T-helper 1 cell treated with Interleukin-12 subunit alpha and Interleukin-12 subunit beta and Interleukin-4 antibody, amounts not matched to agents 30 ng/mL and 1 ng/mL, for 36 hours (primary cell): ENCODE measurements around the gene UROC1. TPM values are rescaled to one million over a fixed set of nuclear protein-coding genes. Genes with fewer than 3 reads are reported as not detected.

Experiments used
- intact Hi-C: fragments of 100-400 bp; cut with micrococcal nuclease; formaldehyde crosslinking; loops from one replicate; pipeline ENCODE4 v1.15.1; 2024
- total RNA-seq: library from RNA; stranded (reverse); gene quantifications from 2 replicates; pipeline ENCODE4 v1.2.3, GENCODE V29; 2022

UROC1 gene
- total RNA-seq, 1 donor from 2014 or later: not detected

DNA sequence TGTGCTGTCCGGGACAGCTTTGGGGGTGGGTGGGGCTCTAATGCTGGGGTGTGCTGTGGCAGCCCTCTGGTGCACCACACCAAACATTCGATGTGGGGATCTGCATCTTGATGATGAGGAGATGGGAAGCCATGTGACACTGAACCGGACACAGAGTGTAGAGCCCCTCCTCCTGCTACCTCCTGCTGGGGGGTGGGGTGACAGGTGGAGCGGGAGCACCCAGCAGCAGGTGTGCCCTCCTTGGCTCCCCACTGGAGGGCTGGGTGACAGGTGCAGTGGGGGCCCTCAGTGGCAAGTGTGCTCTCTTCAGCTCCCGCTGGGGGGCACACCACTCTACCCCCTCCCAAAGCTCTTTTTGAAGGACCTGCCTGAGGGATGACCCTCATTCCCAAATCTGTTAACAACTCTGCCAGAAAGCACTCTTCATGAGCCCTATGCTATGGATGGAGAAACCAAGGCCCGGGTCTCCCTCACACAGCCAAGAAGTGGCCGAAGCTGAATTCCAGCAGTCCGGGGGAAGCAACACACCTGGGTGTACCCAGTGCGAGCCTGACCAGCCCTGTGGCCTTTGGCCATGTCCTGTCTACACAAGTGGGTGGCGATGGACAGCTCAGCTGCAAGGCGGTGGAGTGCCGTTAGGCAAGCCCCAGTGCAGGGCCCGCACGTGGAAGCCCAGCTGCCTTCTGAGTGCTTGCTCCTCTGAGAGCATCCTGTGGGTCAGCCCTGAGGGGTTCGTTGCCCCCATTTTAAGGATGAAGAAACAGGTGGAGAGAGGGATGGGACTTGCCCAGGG lies 609 bp upstream of the UROC1 start:
- intact Hi-C loops: no loop called here

DNA sequence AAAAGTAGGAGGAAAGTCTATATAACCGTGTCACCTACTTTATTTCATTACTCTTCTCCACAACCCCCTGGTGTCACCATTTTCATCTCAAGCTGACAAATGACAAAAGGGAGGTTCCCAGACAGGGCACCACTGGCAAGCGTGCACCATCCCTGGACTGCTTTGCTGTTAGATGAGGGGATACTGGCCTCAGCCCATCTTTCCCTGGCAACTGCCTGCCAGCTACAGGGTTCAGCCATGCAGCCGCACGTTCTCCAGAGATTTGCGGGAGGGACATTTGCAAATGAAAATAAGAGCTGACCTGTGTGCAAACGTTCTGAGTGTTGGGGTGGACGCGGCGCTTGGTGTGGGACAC lies 660 bp downstream of the UROC1 start:
- intact Hi-C loops: no loop called here

DNA sequence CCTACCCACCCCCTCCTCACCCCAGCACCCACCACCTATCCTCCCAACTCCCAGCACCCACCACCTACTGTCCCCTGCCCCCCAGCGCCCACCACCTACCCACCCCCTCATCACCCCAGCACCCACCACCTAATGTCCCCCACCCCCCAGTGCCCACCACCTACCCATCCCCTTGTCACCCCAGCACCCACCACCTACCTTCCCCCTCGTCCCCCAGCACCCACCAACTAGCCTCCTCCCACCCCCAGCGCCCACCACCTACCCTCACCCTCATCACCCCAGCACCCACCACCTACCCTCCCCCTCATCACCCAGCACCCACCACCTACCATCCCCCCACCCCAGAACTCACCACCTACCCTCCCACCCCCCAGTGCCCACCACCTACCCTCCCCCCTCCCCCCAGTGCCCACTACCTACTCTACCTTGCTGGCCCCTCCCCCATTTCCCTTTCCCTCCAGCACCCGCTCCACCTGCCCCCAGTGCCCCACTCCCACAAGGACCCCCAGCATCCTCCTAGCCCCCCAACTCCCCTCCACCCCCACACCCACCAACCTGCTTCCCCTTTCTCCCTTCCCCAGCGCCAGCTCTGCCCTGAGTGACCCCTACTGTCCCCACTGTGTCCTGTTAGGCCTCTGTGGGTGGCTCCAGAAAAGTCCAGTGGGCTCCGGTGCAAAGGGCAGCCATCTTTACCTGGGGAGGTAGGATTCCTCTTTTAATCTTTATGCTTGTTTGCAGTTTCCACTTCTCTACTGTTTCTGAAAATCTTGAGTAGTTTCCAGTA lies 1.2 kb downstream of the UROC1 start:
- intact Hi-C loops: no loop called here

DNA sequence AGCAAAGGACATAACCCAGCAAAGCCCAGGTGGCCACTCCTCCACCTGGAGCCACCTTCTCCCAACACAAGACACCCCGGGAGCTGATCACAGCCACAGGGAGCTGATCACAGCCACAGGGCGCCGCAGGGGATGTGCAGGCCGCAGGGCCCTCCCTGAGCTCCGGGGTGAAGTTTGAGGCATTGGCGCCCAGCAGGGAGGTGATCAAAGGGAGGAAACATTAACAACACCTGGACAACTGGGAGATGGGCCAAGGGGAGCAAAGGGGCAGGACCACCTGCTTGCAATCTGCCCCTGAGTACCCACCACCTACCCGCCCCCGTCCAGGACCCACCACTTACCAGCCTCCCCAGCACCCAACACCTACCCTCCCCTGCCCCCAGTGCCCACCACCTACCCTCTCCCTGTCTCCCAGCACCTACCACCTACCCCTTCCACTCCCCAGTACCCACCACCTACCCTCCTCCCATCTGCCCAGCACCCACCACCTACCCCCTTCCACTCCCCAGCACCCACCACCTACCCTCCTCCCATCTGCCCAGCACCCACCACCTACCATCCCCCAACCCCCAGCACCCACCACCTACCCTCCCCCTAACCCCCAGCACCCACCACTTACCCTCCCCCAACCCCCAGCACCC lies 2.4 kb downstream of the UROC1 start:
- intact Hi-C loops: no loop called here

- intact Hi-C loops: no loop called here
These were observed 3.4 kb downstream of the UROC1 start for GRCh38 chr3:126514161-126514560.

DNA sequence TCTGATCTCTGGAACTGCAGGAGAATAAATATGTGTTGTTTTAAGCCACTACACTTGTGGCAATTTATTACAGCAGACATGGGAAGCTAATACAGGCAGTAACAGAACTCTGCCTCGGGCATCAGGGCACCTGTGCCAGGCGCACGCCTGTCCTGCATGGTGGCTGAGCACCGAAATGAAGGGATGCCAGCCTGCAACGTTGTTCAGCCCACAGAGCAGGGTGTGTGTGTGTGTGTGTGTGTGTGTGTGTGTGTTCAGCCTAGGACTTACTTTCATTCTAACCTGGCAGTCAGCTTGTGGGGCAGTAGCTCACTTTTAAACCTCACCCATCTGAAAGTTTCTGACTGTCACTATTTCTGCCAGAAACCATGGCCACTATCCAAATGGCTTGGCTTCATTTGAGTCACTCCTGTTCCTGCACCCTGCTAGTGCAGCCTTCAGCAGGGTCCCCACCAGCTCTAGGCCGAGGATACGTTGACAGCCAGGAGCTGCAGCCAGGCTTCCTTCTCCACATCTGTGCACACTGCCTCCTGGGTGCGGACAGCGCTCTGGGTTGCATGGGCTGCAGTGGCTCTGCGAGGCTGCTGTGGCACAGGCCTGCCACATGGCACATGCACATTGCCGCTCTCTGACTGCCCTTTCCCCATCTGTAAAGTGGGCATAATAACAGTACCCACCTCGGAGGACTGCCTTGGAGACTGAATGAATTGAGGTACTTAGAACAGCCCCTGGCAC lies 4.5 kb downstream of the UROC1 start:
- intact Hi-C loops: no loop called here

DNA sequence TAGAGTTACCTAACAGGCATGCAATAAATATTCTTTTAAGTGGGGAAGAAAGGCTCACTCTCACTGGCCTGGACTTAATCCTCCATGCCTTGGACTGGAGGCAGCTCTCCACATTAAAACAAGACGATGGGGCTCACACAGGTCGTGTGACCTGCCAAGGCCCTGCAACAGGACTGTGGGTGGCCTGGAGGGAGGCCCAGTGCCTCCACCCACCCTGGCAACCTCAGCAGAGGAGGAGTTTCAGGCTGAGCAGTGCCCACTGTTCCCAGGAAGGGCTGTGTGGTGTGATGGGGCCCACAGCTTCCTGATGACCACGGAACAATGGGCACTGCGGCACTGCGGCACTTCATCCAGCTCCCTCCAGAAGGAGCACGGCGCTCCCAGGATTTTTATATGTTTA lies 5.5 kb downstream of the UROC1 start:
- intact Hi-C loops: no loop called here

DNA sequence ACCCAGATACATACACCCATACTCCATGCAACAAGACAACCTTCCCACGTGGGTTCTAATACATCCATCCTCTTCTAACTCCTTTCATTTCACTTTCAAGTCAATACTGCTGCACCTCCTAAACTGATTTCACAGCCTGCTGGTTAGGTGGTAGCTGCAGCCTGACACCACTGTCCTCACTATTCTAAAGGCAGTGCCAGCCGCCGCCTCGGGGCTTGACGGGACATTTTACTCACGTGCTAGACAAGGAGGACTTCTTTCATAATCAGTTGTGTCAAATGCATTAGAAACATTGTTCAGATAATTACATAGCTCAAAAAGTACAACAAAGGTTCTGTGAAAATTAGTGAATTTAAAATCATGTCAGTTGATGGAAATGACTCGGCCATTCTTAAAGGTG lies 6.3 kb downstream of the UROC1 start:
- intact Hi-C loops: no loop called here

- intact Hi-C loops: no loop called here
These were observed 7.2 kb downstream of the UROC1 start for GRCh38 chr3:126510308-126510910.

DNA sequence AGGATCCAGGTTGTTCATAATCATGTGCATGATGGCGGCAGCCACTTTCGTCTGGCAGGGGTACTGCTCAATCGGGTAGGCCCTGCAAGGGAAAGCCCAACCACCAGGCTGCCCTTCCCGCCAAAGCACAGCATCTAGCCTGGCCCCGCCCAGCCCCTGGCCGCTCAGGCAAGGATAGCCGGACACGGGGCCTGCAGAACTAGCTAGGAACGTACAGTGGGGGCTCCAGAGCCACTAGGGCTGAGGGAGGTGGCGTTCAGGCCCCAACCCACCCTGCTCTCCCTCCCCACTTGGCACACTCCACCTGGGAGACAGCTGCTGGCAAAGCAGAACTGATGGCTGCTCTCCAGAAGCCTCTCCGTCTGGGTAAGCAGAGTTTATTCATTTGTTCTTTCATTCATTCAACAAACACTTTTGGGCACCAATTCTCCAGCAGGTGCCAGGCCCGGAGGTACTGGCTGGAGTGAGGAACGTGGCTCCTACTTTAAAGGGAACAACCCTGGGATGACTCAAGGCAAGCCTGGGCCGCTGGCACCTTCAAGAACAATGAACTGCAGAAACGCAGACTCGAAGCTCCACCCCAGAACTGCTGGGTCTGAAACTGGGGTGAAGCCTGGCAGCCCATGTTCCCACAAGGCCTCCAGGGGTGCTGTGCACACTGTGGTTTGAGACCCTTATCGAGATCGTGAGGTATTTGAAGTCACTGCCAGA lies 7.8 kb downstream of the UROC1 start:
- intact Hi-C loops: no loop called here

DNA sequence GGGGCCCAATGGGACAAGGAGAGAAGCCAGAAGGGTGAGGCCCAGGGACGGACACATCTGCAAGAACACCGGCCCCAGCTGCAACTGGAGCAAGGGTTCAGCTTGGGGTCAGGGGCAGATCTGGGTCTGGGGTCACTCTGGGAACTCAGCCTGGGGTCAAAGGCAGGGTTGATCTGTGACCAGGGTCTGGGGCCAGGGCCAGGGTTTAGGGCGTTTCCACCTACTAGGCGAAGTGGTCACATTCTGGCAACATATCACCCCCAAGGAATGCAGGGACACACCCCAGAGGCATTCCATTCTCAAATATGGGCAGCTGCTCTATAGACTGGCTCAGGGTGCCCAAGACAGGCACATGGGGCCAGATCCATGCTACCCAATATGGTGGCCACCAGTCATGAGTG lies 9.0 kb downstream of the UROC1 start:
- intact Hi-C loops: no loop called here

DNA sequence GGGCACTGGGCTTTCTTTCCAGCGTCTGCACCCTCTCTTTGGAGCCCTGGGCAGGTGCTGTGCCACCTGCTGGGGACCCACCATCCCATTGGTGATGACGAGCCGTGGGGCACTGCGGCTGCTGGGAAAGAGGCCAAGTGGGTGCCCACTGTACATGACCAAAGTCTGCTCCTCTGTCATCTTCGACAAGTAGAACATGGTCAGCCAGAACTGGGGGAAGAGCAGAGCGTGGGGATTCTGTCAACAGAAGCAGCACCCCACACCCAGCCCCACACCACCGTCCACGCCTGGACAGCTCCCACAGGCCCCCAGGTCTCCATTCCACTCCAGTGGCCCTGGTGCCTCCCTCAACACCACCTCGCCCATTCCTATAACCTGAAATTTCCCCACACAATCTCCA lies 9.7 kb downstream of the UROC1 start:
- intact Hi-C loops: no loop called here

DNA sequence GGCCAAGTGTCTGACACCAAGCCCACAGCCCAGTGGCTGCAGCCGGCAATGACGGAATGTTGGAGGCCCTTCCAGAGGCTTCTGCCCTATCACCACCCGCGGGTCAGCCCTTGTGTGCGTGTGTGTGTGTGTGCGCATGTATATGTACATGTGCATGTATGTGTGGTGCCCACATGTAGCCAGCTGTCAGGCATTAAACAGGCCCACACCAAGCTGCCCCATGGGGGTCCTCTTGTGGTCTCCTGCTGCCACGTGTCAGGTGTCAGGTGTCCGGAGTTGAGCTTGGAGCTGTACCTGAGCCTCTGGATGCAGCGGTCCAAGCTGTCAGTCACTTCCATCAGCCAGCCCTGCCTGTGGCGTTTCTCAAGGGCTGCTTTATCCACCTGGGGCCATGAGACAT lies 13.9 kb downstream of the UROC1 start:
- intact Hi-C loops: no loop called here

DNA sequence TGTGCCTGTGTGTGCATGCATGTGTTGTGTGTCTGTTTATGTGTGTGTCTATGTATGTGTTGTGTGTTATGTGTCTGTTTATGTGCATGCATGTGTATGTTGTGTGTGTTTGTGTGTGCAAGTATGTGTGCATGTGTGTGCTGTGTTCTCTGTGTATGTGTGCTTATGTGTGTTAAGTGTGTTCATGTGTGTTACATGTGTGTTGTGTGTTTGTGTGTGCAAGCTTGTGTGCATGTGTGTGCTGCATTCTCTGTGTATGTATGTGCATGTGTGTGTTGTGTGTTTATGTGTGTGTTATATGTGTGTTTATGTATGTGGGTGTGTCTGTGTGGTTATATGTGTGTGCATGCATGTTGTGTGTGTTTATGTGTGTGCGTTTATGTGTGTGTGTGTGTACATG lies 14.9 kb downstream of the UROC1 start:
- intact Hi-C loops: no loop called here

DNA sequence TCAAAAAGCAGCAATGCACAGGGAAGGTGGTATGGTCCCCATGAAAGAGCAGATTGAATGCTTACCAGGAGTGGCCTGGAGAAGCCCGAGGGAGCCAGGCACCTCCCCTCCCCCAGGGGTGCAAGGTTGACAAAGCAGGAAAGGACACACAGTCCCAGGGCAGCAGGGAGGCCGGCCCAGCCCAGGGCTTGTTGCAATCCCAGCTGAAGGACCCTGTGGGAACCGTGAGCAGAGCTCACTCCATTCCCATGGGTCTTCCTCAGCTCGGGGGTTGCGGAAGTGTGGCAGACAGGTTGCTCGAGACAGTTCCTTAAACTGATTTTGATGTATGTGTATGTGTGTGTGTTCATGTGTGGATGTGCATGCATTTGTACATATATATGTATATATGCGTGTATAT lies 15.8 kb downstream of the UROC1 start:
- intact Hi-C loops: no loop called here

DNA sequence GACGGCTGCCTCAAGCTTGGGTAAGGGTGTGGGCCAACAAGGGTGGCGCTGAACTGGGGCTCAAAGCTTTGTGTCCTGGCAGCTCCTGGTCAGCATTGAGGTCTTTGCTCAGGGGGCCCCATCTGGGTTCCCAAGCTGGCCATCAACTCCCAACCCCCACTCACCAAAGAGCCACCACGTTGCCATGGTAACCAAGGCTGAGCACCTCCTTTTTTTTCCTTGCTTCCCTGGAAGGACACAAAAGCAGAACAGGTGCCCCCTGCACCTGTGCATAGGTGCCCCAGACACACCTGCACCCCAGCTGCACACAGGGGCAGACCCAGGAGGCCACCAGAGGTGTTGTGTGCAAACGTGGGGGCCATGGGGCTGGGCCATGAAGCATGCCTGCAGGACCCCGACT lies 16.5 kb downstream of the UROC1 start:
- intact Hi-C loops: no loop called here

DNA sequence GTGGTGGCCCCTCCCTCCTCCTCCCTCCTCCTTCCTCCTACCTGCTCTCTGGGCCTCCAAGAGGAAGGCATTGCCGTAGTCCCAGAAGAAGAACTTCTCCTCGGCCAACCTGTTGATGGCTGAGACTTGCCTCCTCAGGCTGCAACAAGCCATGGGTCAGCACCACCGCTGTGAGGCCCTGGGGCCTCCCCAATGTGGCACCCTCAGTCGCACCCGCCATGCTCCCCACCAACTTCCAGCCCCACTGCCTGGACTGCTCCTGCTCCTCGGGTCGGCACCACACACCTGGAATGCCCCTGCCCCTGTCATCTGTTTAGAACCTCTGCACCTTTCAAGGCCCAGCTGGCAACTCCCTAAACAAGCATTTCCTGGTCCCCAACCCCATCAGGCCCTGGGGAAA lies 17.6 kb downstream of the UROC1 start:
- intact Hi-C loops: no loop called here

DNA sequence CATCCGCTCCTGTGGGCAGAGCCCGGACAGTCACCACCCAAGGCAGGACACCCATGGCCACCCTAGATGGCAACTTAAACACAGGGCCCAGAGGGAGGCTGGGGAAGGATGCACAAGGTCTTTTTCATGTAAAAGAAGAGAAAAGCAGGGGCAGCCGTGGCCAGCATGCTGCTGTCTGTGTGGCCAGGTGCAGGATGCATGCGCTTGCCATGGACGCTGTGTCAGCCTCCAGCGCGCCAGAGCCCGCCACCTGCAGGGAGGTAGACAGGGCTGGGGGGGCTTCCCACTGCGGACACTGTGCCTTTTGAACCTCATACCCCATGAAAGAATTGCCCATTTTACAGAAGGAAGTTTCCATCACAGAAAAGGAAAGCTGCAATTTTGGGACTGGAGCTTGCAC lies 18.2 kb downstream of the UROC1 start:
- intact Hi-C loops: no loop called here

GRCh38 chr3:126498929-126499328 lies 18.6 kb downstream of the UROC1 start:
- intact Hi-C loops: no loop called here

- intact Hi-C loops: no loop called here
These were observed 19.1 kb downstream of the UROC1 start for GRCh38 chr3:126498461-126498860.

- intact Hi-C loops: no loop called here
These were observed 19.6 kb downstream of the UROC1 start for GRCh38 chr3:126497956-126498355.
